SW480 (cell line): ENCODE data around the gene ZDHHC13.
A peak's percentile ranks its signal among the peaks of the same experiment; 100 is the strongest.

Experiments
- DNase-seq: peaks from one replicate; pipeline ENCODE4 v3.0.0-alpha.2; 2016; ENCODE audit warnings: low spot score

ZDHHC13 gene

GRCh38 chr11:19173004-19173689 lies 56.2 kb downstream of the ZDHHC13 start:
- no peak for DNase-seq

- no peak for DNase-seq
Observed at GRCh38 chr11:19173964-19174638, 57.1 kb downstream of the ZDHHC13 start.

- no peak for DNase-seq
Observed at GRCh38 chr11:19176629-19177186, 59.7 kb downstream of the ZDHHC13 start.

- no peak for DNase-seq
Observed at GRCh38 chr11:19181531-19182261, 64.7 kb downstream of the ZDHHC13 start.

GRCh38 chr11:19183646-19184045 lies 66.7 kb downstream of the ZDHHC13 start:
- DNase-seq: no peak

- DNase-seq: no peak
Observed at GRCh38 chr11:19185036-19185435, 68.1 kb downstream of the ZDHHC13 start.

GRCh38 chr11:19185516-19186052 lies 68.6 kb downstream of the ZDHHC13 start:
- DNase-seq: no peak

- DNase-seq: no peak
Observed at GRCh38 chr11:19187114-19187832, 70.3 kb downstream of the ZDHHC13 start.

GRCh38 chr11:19187833-19188258 lies 70.9 kb downstream of the ZDHHC13 start:
- no peak for DNase-seq

- DNase-seq: no peak
Observed at GRCh38 chr11:19191530-19192169, 74.7 kb downstream of the ZDHHC13 start.

- DNase-seq: no peak
Observed at GRCh38 chr11:19193916-19194315, 76.9 kb downstream of the ZDHHC13 start.

- no peak for DNase-seq
Observed at GRCh38 chr11:19194620-19195308, 77.8 kb downstream of the ZDHHC13 start.

GRCh38 chr11:19196432-19196831 lies 79.5 kb downstream of the ZDHHC13 start:
- DNase-seq: no peak

GRCh38 chr11:19199048-19199447 lies 82.1 kb downstream of the ZDHHC13 start:
- no peak for DNase-seq

- no peak for DNase-seq
Observed at GRCh38 chr11:19199771-19200170, 82.8 kb downstream of the ZDHHC13 start.

- peak; percentile 13 for DNase-seq
Observed at GRCh38 chr11:19200410-19201201, 83.6 kb downstream of the ZDHHC13 start.

- DNase-seq: no peak
Observed at GRCh38 chr11:19201737-19202605, 85.0 kb downstream of the ZDHHC13 start, which contains the start of gene CSRP3. Gene CSRP3, minus strand, starts transcription at chr11:19201983. Its CDS starts 9,535 bp downstream, at chr11:19192448.

GRCh38 chr11:19204836-19205235 lies 87.9 kb downstream of the ZDHHC13 start:
- no peak for DNase-seq

GRCh38 chr11:19208181-19208580 lies 91.2 kb downstream of the ZDHHC13 start:
- no peak for DNase-seq
